Pancreas (tissue), 10 donors: ENCODE results near the gene TRAPPC13. TPM values are rescaled to one million over a fixed set of nuclear protein-coding genes. Genes with fewer than 3 reads are reported as not detected.
"Not testable (repeated sequence)": the region's sequence is repeated elsewhere in the genome, so short reads cannot be mapped to it uniquely, and the experiment has no call there.

Experiments used
- ATAC-seq, 4 donors: fragments of 200-7000 bp; cut with Tn5 transposase; one replicate each; pipeline versions ENCODE4 v1.8.0 to v1.9.1; 2020; ENCODE audit warnings: mild to moderate bottlenecking in 4 of 4, moderate library complexity in 4 of 4
- DNase-seq, 6 donors: peaks; one replicate each; pipeline ENCODE4 v3.0.0-alpha.2; 2020
- FAIRE-seq: peaks from 2 replicates; lab custom pipeline; 2012; peaks lifted over from hg19 to GRCh38; lab: Jason Lieb, UNC
- H3K27ac ChIP-seq, 4 donors: fragments of 200-600 bp; sonication (generic); 1 replicate in 3 of 4; 2 replicates in 1 of 4; pipeline versions ENCODE4 v1.5.0 to v1.8.0; 2020
- H3K27me3 ChIP-seq, 4 donors: fragments of 200-600 bp; one replicate each; pipeline ENCODE4 v1.8.0; 2021
- H3K36me3 ChIP-seq, 3 donors: fragments of 200-600 bp; sonication (generic) in 1 of 3; one replicate each; pipeline versions ENCODE4 v1.5.0 to v1.8.0; 2020 to 2021
- H3K4me1 ChIP-seq, 3 donors: fragments of 200-600 bp; one replicate each; pipeline ENCODE4 v1.8.0; 2021
- H3K4me3 ChIP-seq, 4 donors: fragments of 200-600 bp; sonication (generic) in 2 of 4; one replicate each; pipeline versions ENCODE4 v1.5.0 to v1.8.0; 2020 to 2021
- H3K9me3 ChIP-seq, 4 donors: fragments of 200-600 bp; one replicate each; pipeline ENCODE4 v1.8.0; 2021
- CTCF ChIP-seq, 4 donors: fragments of 200-600 bp; sonication (generic) in 3 of 4; IDR thresholded peaks; one replicate each; pipeline versions ENCODE4 v1.5.0 to v1.8.0; 2021; ENCODE audit warnings: antibody characterized with exemption in 4 of 4
- WGBS, 2 donors: extraction: QIAGEN DNeasy Blood & Tissue Kit; methylation state at CpG; one replicate each; pipeline ENCODE4 v1.1.7; 2013; 5-methylcytosine and 5-hydroxymethylcytosine counted together
- intact Hi-C, 3 donors: fragments of 100-400 bp; cut with DNase I; formaldehyde crosslinking; loops; one replicate each; pipeline versions ENCODE4 v1.11.1 to v1.14.2; 2022
- polyA plus RNA-seq, 2 donors: library from polyadenylated mRNA; stranded (reverse); fragments of 200-250 nt; gene quantifications; one replicate each; pipeline ENCODE4 v1.2.3, GENCODE V29; 2013
- total RNA-seq, 6 donors: library from RNA; stranded (reverse); fragmentation: NEBNext Ultra II Directional in 4 of 6; extraction: Animal tissue kit (Norgen Biotek cat#: 25700) in 4 of 6; gene quantifications; one replicate each; pipeline versions ENCODE4 v1.2.1 to v1.2.4, GENCODE V29; 2021 to 2023
- donor health status: healthy with polysubstance abuse.
- donor health status: DM: no; HTN: no; CAD: no; lungs with moderate emphysema.
- donor health status: DM: no; HTN: no; CAD: no.
- donor health status: control.
- donor health status: control.
- donor health status: Bipolar disorder and iron deficiency.
- donor health status: DM: yes; HTN: yes; CAD: no.
- donor health status: DM: no; HTN: no; CAD: no.
- donor health status: DM: no; HTN: no; CAD: no.
- donor health status: DM: yes; HTN: yes; CAD: no.

TRAPPC13 gene
- total and polyA plus RNA-seq, 8 donors = 5.6 to 12.1 (median 9.0) TPM

GRCh38 chr5:65674749-65675148, 49.9 kb downstream of the TRAPPC13 start:
- Histone ChIP-seq H3K36me3 (no peaks in the 10 kb centered on the region), H3K27me3 (no peaks in the 10 kb centered on the region), H3K4me3 (no peak overlapping the region), H3K27ac (no peak overlapping the region), H3K9me3 (no peaks in the 10 kb centered on the region), H3K4me1 (no peaks in the 10 kb centered on the region)
- no peak for TF ChIP-seq CTCF (IDR thresholded peaks at IDR 0.05)
- DNase-seq = no peak
- ATAC-seq = no peak
- FAIRE-seq = no peak
- intact Hi-C loops = no loop called here

- H3K36me3 ChIP-seq, H3K4me3 ChIP-seq, H3K27me3 ChIP-seq, H3K27ac ChIP-seq, intact Hi-C loops, H3K4me1 ChIP-seq, H3K9me3 ChIP-seq, DNase-seq, ATAC-seq, FAIRE-seq: not testable (repeated sequence)
- 90 to 97% methylated on average over 3 of the region's 3 CpGs for WGBS, 2 donors
These were observed 51.2 kb downstream of the TRAPPC13 start for GRCh38 chr5:65676056-65676455.

- no peak overlapping the region for H3K27ac ChIP-seq
- ATAC-seq (no peak), FAIRE-seq (no peak)
These were observed 57.3 kb downstream of the TRAPPC13 start for GRCh38 chr5:65682148-65682547.

GRCh38 chr5:65693121-65693520, 68.3 kb downstream of the TRAPPC13 start:
- no peak for DNase-seq
- Histone ChIP-seq H3K4me1 (no peaks in the 10 kb centered on the region), H3K27ac (no peak overlapping the region), H3K36me3 (no peaks in the 10 kb centered on the region), H3K4me3 (no peak overlapping the region), H3K27me3 (no peaks in the 10 kb centered on the region), H3K9me3 (no peaks in the 10 kb centered on the region)
- no peak for TF ChIP-seq CTCF (IDR thresholded peaks at IDR 0.05)
- intact Hi-C loops = no loop called here
- no peak for FAIRE-seq
- ATAC-seq = no peak
- WGBS, 2 donors = 80% methylated on average over 2 of the region's 2 CpGs

More at GRCh38 chr5:65682148-65682547, 57.3 kb downstream of the TRAPPC13 start:
- Histone ChIP-seq H3K27me3 (no peaks in the 10 kb centered on the region), H3K4me1 (no peaks in the 10 kb centered on the region), H3K4me3 (no peak overlapping the region), H3K9me3 (no peaks in the 10 kb centered on the region), H3K36me3 (no peaks in the 10 kb centered on the region)
- no peak for DNase-seq
- TF ChIP-seq CTCF (IDR thresholded peaks at IDR 0.05) = no peak
- 86 to 95% methylated on average over 3 of the region's 3 CpGs for WGBS, 2 donors
- intact Hi-C loops = no loop called here

- H3K27me3 ChIP-seq = no peaks in the 10 kb centered on the region
- intact Hi-C loops = no loop called here
- no peaks in the 10 kb centered on the region for H3K4me1 ChIP-seq
- no peak for DNase-seq
- no peak for ATAC-seq
- H3K36me3 ChIP-seq = no peaks in the 10 kb centered on the region
- 85 to 90% methylated on average over 4 of the region's 4 CpGs for WGBS, 2 donors
- no peak overlapping the region for H3K4me3 ChIP-seq
- no peak for TF ChIP-seq CTCF (IDR thresholded peaks at IDR 0.05)
- H3K27ac ChIP-seq = no peak overlapping the region
- H3K9me3 ChIP-seq = no peaks in the 10 kb centered on the region
- no peak for FAIRE-seq
These were observed 70.4 kb downstream of the TRAPPC13 start for GRCh38 chr5:65695162-65695755.
